Fibroblast of pulmonary artery (primary cell): Measurements from ENCODE around the gene CELSR1.

Source experiments
- DNase-seq: peaks from one replicate; pipeline ENCODE4 v3.0.0-alpha.2; 2010; ENCODE audit warnings: low read depth
- H3K4me3 ChIP-seq: replicated peaks from 2 replicates; pipeline ENCODE4 v1.5.1; 2011; ENCODE audit warnings: low read depth, mild to moderate bottlenecking, control low read depth, low read length, moderate library complexity
- TF ChIP-seq, protein P1 (sequence below): IDR thresholded peaks from 2 replicates; pipeline ENCODE4 v1.5.1; 2011; ENCODE audit warnings: mild to moderate bottlenecking, control low read depth, low read length, inconsistent platforms; ENCODE audit errors: missing control alignments

CELSR1 gene

GRCh38 chr22:46439576-46440465 lies 97.6 kb downstream of the CELSR1 start:
- no peak overlapping the region for H3K4me3 ChIP-seq
- no peak for DNase-seq
- TF ChIP-seq, protein P1, sequence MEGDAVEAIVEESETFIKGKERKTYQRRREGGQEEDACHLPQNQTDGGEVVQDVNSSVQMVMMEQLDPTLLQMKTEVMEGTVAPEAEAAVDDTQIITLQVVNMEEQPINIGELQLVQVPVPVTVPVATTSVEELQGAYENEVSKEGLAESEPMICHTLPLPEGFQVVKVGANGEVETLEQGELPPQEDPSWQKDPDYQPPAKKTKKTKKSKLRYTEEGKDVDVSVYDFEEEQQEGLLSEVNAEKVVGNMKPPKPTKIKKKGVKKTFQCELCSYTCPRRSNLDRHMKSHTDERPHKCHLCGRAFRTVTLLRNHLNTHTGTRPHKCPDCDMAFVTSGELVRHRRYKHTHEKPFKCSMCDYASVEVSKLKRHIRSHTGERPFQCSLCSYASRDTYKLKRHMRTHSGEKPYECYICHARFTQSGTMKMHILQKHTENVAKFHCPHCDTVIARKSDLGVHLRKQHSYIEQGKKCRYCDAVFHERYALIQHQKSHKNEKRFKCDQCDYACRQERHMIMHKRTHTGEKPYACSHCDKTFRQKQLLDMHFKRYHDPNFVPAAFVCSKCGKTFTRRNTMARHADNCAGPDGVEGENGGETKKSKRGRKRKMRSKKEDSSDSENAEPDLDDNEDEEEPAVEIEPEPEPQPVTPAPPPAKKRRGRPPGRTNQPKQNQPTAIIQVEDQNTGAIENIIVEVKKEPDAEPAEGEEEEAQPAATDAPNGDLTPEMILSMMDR, result no peak

DNA sequence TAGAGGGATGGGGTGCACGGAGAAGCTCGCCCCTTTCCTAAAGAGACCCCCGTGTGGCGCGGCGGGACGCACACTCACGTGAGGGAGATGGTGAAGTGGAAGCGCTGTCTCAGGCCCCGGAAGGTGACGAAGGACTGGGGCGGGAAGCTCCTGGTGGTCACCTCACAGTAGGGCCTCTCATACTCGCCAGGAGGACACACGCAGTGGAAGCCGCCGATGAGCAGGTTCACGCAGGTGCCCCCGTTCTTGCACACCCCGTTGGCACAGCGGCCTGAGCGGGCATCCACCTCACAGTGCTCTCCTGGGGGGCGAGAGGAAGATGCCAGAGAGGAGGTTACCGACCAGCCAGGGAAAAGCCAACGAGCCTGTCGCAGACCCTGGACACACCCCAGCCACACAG lies 98.3 kb downstream of the CELSR1 start:
- H3K4me3 ChIP-seq, result no peak overlapping the region
- TF ChIP-seq, protein P1, result no peak
- DNase-seq, result no peak

GRCh38 chr22:46437671-46438440 lies 99.6 kb downstream of the CELSR1 start:
- TF ChIP-seq, protein P1, result no peak
- no peak overlapping the region for H3K4me3 ChIP-seq
- DNase-seq, result no peak

DNA sequence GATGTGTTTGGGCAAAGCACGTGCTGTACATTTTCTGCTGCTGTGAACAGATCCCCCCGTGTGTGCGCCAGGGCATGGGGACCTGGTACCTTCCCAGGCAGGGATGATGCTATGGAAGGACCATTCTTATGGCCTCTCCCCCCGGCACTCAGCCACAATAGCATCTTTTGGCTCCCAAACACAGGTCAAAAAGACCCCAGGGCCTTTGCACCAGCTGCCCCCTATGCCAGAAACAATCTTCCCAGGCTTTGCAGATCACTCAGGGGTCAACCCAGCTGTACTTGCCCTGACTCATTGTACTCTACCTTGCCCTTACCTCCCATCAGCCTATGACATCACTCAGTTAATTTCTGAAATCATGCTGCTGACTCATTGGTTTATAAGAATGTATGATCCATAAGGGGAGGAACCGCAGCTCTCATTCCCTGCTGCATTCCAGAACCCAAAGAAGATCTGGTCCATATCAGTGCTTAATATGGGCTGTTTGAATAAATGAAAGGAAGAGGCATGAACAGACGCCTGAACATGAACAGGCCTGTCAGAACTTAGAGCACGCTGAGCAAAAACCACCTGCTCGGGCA lies 100.7 kb downstream of the CELSR1 start:
- no peak overlapping the region for H3K4me3 ChIP-seq
- TF ChIP-seq, protein P1, result no peak
- DNase-seq, result peak; percentile 20

- DNase-seq, result no peak
- TF ChIP-seq, protein P1, result no peak
- no peak overlapping the region for H3K4me3 ChIP-seq
Measured at GRCh38 chr22:46433318-46433717, 104.1 kb downstream of the CELSR1 start.

DNA sequence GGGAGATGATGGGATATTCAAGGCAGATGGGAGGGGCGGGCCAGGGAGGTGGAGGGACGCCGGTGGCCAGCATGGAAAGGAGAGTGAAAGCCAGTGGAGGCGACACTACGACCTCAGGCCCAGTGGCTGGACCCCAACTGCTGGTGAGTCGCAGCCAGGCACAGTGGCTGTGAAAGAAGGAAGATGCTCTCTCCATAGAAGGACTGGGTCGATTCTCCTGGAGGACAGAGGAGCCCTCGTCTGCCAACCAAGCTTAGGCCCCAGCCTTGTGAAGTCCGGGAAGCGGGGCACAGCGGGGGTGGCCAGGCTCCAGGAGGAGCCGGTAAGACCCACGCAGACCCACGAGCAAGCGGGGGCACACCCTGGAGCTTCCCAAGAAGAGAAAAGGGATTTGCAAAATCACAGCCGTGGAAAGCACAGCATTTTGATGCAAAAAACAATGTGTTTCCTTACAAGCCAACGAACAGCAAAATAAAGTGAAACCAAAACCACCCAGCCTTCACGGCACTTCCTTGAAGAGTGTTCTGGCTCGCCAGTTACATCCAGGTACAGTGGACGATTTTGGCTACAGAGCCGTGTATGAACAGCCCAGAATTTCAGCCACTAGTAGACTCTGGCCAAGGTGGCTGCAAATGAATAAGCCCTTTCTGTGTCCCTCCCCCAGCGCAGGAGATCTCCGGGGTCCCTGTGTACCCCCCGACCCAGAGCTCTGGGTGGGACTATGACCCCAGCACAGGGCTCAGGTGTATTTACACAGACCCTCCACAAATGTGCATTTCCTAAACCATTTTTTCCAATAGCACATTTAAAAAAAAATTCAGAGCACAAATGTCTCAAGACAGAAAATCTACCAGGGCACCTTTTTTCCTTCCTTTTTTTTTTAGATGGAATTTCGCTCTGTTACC lies 105.0 kb downstream of the CELSR1 start:
- TF ChIP-seq, protein P1, result no peak
- DNase-seq, result no peak
- H3K4me3 ChIP-seq, result no peak overlapping the region
